HG03139 (cell line): ENCODE measurements around the gene OR4D10.
"Not testable (repeated sequence)": the region's sequence is repeated elsewhere in the genome, so short reads cannot be mapped to it uniquely, and the experiment has no call there.

Experiments used
- ATAC-seq: cut with Tn5 transposase; IDR thresholded peaks from one replicate; pipeline ENCODE4 v1.9.1; 2021; ENCODE audit not compliant: unreplicated experiment

The OR4D10 gene

DNA sequence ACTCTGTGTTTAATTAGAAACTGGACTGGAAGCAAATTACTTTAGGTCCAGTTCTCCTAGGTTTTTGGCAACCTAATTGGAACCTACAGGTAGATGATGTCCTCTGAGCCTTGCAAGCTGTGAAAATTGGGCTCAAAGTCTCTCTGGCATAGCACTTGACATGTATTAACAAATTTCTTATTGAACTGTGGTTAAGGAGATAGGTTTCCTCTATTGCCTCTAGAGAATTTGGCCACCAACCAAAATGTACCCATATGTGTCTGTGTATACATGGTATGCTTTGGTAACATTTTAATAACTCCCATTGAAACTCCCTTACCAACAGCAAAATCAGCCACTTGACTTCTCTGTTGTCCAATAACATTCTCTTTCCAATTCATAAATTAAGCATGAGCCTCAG lies at the start of gene OR4D10:
Gene OR4D10 (plus strand): TSS at position 301 of the 400 bp plus-strand sequence. CDS start 4,115 bp downstream, outside the sequence.
- ATAC-seq: no peak

DNA sequence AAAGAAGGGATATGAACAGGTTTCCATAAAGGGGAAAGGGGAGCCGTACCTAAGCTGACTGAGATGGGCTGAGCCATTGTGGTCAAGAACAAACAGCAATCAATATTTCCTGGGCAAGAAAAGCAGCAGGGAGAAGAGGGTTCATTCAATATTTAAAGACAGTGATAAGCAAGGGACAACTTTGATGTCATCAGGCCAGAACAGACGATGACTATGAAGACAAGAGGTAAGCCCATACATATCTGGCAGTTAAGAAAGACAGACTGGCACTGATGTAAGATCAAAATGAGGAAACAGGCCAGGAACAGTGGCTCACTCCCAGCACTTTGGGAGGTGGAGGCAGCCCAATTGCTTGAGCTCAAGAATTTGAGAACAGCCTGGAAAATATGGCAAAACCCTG lies 49.3 kb upstream of the OR4D10 start:
- no peak for ATAC-seq

DNA sequence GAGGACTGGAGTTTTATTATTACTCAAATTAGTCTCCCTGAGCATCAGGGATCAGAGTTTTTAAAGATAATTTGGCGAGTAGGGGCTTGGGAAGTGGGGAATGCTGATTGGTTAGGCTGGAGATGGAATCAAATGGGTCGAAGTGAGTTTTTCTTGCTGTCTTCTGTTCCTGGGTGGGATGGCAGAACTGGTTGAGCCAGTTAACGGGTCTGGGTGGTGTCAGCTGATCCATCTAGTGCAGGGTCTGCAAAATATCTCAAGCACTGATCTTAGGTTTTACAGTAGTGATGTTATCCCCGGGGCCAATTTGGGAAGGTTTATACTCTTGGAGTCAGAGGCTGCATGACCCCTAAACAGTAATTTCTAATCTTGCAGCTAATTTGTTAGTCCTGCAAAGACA lies 48.0 kb upstream of the OR4D10 start:
- ATAC-seq: no peak

DNA sequence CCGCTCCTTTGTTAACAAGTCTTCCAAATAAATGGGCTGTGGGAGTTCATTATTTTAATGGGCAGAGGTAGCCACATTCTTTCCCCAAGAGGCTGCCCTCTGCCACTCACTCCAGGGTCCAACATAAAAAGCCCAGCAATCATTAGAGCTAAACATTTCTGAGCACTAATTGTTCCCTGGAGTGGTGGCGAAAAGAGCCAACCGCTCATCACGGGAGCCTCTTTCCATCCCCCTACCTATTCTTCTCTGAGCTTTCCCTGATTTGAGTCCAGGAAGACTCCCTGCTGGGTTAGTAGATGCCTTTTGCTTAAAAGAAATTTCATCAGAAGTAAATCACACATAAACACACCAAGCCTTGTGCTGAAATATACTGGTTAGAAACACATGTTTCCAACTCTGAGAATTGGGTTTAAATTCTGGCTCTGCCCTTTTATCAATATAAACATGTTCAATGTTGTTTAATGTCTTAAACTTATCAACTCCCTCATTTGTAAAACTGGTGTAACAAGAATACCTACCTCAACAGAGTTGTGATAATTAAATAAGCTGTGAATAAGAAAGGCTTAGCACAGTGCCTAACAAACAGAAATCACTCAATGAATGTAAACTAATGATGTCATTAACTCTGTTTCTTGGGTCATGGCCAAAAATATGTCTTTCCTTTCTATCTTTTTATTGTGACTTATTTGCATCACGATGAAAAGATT lies 46.6 kb upstream of the OR4D10 start, which contains the start of gene OR5A2:
Gene OR5A2 (minus strand): TSS at position 53 of the 707 bp plus-strand sequence. CDS start 3,460 bp downstream, outside the sequence.
- no peak for ATAC-seq

DNA sequence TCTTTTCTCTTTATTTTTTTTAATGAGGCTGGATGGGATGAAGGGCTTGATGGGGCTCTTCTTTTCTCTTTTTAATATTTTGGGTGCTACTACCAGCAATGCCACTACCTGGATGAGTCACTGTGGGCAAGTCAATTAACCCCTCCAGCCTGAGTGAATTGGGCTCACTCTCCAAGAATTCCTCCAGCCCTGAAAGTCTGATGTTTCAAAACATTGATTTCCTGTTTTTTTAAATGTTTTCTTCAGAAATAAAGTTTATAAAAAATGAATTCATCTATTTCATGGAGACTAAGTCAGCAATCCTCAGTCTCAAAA lies 46.1 kb upstream of the OR4D10 start:
- no peak for ATAC-seq

DNA sequence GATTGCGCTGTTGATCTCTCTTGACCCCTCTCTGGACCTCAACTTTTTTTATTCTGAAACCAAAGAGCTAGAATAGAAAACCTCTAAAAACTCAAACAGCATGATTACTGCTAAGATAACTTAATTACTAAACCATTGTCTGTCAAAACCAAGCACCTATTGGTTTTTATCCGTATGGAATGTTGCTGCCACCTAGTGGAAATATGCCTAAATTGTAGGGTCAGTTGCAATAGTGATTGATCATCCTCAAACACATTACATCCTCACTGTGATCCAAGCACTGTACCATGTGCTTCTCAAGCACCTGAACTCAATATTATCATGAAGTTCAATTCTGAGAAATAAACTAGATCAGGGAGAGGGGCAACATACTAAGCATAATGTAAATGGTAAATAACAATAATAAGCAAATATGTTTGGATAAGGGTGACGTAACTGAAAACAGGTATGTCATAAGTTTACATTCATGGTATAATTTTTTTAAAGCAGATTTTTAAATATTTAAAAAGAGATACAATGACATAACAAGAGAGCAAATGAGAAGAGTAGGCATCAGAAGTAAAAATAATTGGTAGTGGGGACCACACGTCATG lies 43.1 kb upstream of the OR4D10 start:
- peak; percentile 54 for ATAC-seq

DNA sequence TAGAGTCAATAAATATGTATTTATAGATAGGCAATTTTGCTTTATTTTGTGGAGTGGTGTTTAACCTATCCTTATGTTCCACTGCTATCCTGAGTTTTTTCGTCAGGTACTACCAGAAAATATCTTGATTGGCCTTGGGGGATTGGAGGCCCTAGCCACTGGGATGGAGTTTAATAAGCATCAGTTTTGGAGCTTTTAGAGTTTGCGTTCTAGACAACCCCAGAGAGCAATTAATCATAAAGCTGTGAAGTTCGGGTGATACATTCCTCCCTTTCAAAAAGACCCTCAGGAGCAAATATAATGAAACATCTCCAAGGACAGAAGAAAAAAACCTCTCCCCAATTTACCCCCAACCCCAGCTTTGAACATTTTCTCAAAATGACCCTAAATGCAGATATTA lies 36.9 kb upstream of the OR4D10 start, which contains the start of gene OR5A1:
Gene OR5A1 (plus strand): TSS at position 301 of the 400 bp plus-strand sequence. CDS start 6,700 bp downstream, outside the sequence.
- ATAC-seq: no peak

DNA sequence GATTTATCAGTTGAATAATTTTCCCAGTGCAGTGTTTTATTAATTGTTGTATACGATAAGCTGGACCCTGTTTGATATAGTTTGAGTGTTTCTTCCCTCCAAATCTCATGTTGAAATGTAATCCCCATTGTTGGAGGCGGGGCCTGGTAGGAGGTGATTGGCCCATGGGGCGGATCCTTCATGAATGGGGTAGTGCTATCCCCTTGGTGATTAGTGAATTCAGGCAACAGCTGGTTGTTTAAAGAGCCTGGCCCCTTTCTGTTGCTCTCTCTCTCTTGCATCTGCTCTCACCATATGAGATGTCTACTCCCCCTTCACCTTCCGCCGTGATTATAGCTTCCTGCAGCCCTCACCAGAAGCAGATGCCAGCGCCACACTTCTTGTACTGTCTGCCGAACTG lies 35.3 kb upstream of the OR4D10 start:
- ATAC-seq: no peak

DNA sequence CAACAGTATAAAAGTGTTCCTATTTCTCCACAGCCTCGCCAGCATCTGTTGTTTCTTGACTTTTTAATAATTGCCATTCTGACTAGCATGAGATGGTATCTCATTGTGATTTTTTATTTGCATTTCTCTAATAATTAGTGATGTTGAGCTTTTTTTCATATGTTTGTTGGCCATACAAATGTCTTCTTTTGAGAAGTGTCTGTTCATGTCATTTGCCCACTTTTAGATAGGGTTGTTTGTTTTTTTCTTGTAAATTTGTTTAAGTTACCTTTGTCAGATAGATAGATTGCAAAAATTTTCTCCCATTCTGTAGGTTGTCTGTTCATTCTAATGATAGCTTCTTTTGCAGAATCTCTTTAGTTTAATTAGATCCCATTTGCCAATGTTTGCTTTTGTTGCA lies 27.5 kb upstream of the OR4D10 start:
- not testable (repeated sequence) for ATAC-seq

DNA sequence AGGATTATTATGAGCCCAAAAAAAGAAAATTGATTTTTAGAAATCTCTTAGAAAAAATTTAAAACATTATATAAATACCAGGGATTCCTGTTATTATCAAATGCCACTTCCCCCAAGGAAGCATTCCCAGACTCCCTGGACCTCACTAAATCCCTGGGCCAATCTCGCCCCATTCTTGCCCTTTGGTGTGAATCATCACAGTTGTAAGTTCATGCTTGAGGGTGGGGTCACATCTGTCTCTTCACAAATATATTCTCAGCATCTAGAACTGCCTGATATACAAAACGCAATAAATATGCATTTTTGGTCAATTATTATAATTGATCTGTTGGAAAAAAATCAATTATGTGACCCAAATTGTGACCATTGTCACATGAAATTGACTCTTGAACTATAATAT lies 24.6 kb upstream of the OR4D10 start:
- ATAC-seq: no peak

DNA sequence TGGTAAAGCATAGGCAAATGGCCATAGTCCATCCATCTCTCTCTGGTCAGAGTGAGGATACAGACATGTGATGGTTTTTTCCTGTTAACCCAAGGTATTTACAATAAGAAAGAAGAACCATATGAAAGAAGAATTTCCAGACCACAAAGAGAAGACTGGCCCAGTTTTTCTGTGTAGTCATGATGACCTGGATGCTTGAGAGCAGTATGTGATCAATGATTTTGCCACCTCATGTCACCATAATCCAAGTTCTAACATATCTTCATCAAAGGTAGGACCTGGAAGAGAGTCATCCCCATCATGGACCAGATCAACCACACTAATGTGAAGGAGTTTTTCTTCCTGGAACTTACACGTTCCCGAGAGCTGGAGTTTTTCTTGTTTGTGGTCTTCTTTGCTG lies 16.5 kb upstream of the OR4D10 start, which contains the start of gene OR4D6:
Gene OR4D6 (plus strand): TSS at position 301 of the 400 bp plus-strand sequence. CDS start 0 bp downstream, at position 301.
- ATAC-seq: no peak

DNA sequence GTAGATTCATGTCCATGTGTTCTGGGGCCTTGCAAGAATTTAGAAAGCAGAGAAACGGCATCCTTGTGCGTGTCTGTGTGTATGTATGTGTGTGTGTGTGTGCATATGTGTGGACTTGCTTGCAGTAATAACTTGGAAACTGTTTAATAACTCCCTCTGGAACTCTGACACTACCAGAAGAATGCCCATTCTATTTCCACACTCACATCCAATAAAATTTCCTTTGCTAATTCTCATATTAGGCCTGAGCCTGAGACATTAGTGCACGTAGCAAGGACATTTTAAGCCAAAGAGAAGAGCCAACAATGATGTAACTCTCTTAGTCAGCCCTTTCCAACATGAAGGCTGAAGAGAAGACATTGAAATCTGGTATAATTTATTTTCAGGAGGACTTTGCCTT lies 13.2 kb upstream of the OR4D10 start:
- no peak for ATAC-seq

DNA sequence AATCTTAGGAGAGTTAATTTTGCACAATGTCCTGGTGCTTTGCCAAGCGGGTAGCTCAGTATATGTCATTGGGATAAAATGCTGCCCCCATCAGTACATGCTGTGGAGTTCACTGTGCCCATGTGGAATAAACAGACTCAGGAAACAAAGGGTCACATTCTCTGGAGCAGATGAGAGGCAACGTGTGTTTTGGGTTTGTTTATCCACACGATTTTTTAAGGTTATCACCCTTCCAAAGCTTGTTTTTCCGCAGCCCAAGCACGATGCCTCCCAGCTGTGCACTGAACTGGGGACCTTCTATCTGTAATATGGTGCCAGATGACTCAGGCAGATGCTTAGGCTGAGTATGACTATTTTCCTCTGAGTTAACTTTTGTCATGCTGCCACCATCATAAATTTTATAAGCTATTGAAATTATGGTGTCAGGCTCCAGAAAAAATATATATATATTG lies 9.9 kb upstream of the OR4D10 start:
- ATAC-seq: no peak

DNA sequence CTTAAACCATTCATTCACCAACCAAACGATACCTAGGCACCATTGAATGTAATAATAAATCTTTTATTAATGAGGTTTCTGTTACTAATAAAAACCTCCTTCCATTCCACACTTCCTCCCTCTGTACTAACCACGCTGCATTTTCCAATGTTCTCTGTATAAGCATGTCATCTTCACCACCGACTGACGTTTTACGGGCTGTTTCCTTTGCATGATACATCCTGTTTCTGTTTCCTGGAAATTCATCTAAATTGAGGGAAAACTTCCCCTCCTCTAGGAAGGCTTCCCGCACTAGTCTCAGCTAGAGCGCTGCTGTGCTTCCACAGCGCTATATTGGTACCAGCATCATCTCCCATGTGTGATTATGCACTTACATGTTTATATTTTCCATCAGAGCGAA lies 2.1 kb downstream of the OR4D10 start:
- ATAC-seq: no peak

DNA sequence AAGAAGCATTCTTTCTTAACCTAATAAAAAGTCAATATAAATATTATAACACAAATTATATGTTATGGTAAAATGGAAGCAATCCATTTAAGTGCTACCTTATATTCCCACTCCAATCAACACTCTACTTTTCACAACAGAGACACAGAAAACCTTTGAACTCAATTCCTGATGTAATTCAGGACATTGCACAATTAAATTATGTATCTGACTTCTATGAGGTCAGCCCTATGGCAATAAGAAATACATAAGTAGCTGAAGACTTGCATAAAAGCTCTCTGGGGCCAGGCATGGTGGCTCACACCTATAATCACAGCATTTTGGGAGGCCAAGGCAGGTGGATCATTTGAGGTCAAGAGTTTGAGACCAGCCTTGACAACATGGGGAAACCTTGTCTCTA lies 6.8 kb downstream of the OR4D10 start:
- no peak for ATAC-seq

DNA sequence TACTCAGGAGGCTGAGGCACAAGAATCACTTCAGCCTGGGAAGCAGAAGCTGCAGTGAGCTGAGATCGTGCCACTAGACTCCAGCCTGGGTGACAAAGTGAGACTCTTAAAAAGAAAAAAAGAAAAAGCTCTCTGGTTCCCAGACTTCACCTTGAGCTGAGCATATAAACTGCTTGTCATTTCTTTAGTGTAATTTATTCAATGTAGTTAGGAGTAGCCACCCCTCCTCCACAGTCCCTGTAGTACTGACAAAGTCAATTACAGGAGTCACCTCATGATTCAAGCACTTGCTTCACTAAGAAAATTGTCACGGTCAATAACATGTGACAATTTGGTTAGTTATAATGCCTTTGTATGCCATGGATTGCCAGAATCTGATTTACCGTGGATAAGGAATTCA lies 7.2 kb downstream of the OR4D10 start:
- no peak for ATAC-seq

DNA sequence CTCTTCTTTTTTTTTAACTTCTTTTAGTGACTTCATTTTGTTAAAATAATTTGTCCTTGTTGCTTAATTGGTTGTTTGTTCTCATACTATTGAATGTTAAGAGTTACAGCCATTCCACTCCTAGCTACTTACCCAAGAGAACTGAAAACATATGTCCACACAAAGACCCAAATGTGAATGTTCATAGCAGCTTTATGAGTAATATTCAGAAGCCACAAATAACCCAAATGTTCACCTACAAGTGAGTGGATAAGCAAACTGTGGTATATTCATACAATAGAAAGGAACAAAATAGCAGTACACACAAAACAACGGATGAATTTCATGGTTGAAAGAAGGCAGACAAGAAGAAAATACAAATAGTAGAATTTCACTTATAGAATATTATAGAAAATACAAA lies 28.8 kb downstream of the OR4D10 start:
- ATAC-seq: no peak

DNA sequence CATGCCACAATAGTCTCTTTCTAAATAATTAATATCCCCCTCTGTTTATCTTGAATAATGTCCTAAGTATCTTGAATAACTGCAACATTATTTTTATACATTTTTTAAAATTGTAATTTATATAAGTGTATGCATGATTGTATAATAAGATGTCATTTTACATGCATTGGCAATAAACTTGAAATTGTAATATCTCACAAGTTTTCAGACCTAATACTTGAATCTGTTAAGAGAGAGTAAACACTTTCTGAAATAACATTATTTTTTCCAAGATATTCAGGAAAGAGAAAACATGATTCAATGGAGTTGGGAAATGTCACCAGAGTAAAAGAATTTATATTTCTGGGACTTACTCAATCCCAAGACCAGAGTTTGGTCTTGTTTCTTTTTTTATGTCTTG lies 30.2 kb downstream of the OR4D10 start, which contains the start of gene OR4D11:
Gene OR4D11 (plus strand): TSS at position 301 of the 400 bp plus-strand sequence. CDS start 0 bp downstream, at position 301.
- ATAC-seq: no peak

DNA sequence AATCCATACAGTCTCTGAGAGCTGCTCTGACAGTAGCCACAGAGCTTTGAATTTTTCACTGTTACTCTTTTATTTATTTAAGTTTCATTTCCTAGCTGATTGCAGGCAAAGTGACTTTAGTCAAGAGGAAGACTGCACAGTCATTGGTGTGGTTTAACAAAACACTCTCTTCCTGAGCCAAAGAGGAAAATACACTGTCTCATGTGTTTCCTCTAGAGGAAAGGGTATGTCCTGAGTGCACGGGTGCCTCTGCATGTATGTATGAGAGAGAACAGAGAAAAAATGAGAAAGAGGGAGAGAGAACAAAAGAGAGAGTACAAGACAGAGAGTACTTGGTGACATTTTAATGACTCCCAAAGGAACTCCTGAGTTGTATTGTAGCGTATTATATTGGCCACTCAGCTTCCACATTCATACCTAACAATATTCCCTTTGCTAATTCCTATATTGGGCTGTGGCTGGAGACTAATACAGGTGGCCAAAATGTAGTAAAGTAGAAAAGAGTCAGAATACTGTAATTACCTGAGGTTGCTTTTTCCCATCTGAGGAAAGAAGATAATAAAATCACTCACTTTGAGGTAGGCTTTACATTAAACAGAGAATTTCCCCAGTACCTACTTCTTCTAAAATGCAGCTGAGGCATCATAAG lies 38.0 kb downstream of the OR4D10 start, which contains the start of gene OR4D9:
Gene OR4D9 (plus strand): TSS at position 599 of the 649 bp plus-strand sequence. CDS start 3,374 bp downstream, outside the sequence.
- no peak for ATAC-seq

DNA sequence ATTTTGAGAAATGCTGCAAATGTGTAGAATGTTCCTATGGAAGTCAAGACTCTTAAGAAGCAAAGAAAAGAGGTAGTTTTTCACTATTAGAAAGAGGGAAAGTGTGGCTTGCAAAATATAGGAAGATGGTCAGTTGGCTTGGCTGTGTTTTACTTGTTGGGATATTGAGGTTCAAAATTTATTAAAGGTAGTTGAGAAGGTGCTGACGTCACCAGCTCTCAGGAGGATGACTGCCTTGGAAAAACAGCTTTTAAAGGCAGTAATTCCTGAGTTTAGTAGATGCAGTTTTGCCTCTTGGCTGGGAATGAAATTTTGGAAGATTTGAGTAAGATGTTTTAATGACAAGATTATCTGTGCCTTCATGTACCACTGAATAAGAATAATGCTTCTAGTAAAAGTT lies 38.6 kb downstream of the OR4D10 start:
- ATAC-seq: no peak

DNA sequence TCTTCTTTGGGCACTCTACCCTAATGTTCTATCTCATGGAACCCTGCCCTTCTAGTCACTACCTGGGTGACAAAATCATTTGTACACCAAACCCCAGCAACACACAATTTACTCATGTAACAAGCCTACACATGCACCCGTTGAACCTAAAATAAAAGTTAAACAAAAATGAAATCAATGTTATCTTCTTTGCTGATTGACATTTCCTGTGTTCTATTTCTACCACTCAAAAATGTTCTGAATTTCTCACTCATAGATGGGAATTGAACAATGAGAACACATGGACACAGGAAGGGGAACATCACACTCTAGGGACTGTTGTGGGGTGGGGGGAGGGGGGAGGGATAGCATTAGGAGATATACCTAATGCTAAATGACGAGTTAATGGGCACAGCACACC lies 47.0 kb downstream of the OR4D10 start:
- ATAC-seq: not testable (repeated sequence)

DNA sequence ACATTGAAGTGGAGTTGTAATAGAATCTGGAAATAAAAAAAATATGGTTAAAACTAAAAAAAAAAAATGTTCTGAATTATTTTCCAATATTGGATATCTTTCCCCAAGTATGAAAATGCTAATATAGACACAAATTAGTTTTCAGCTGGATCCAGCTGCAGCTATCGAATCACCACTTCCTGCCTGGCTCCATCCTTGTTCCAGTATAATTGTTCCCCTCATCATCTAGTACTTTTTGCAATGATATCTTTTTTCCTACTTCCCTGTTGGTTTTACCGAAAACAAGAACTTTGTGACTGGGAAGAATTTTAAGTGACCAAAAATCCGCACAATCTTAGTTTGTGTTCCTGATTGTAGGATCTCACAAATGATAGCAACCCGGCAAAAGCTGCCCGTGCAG lies 47.6 kb downstream of the OR4D10 start:
- ATAC-seq: no peak
